HG03175 (cell line): ENCODE results near the gene AASS.

Experiments
- ATAC-seq: cut with Tn5 transposase; IDR thresholded peaks from one replicate; pipeline ENCODE4 v1.9.1; 2021; ENCODE audit warnings: mild to moderate bottlenecking, moderate library complexity; ENCODE audit not compliant: unreplicated experiment

The AASS gene

GRCh38 chr7:122123746-122124145, 20.3 kb downstream of the AASS start:
- ATAC-seq, result no peak

- ATAC-seq, result no peak
Observed at GRCh38 chr7:122118757-122119156, 25.3 kb downstream of the AASS start.

- ATAC-seq, result no peak
Observed at GRCh38 chr7:122103064-122103463, 41.0 kb downstream of the AASS start.

GRCh38 chr7:122100021-122100420, 44.0 kb downstream of the AASS start:
- ATAC-seq, result no peak

GRCh38 chr7:122095642-122096041, 48.4 kb downstream of the AASS start:
- ATAC-seq, result no peak

GRCh38 chr7:122094549-122094948, 49.5 kb downstream of the AASS start:
- no peak for ATAC-seq

GRCh38 chr7:122092964-122093797, 50.9 kb downstream of the AASS start:
- ATAC-seq, result peak; percentile 97

GRCh38 chr7:122082670-122083069, 61.4 kb downstream of the AASS start:
- no peak for ATAC-seq

GRCh38 chr7:122082160-122082559, 61.9 kb downstream of the AASS start:
- no peak for ATAC-seq

GRCh38 chr7:122073635-122074034, 70.4 kb downstream of the AASS start:
- no peak for ATAC-seq

GRCh38 chr7:122072924-122073599, 71.0 kb downstream of the AASS start:
- no peak for ATAC-seq

GRCh38 chr7:122072272-122072671, 71.8 kb downstream of the AASS start:
- no peak for ATAC-seq

- no peak for ATAC-seq
Observed at GRCh38 chr7:122070834-122071233, 73.2 kb downstream of the AASS start.

- no peak for ATAC-seq
Observed at GRCh38 chr7:122070062-122070461, 74.0 kb downstream of the AASS start.

GRCh38 chr7:122068999-122069398, 75.0 kb downstream of the AASS start:
- ATAC-seq, result no peak

GRCh38 chr7:122068046-122068445, 76.0 kb downstream of the AASS start:
- no peak for ATAC-seq

- ATAC-seq, result no peak
Observed at GRCh38 chr7:122067077-122067476, 77.0 kb downstream of the AASS start.

GRCh38 chr7:122064971-122065370, 79.1 kb downstream of the AASS start:
- no peak for ATAC-seq

GRCh38 chr7:122063146-122063545, 80.9 kb downstream of the AASS start:
- no peak for ATAC-seq

- ATAC-seq, result no peak
Observed at GRCh38 chr7:122059542-122059941, 84.5 kb downstream of the AASS start.

- no peak for ATAC-seq
Observed at GRCh38 chr7:122056977-122057376, 87.1 kb downstream of the AASS start.

GRCh38 chr7:122055073-122055472, 89.0 kb downstream of the AASS start:
- no peak for ATAC-seq
